Stimulated activated CD4-positive, alpha-beta T cell treated with anti-CD3 and anti-CD28 coated beads, TNF-alpha, amount 100 ng/mL, for 4 hours (primary cell): ENCODE results near the gene PTPRN2.

Experiments
- DNase-seq, 3 experiments: peaks; one replicate each; pipeline ENCODE4 v3.0.0-alpha.2; 2020; ENCODE audit warnings: low read depth in 3 of 3

The PTPRN2 gene

GRCh38 chr7:158576050-158576762 is 11.4 kb downstream of the PTPRN2 start:
- no peak for DNase-seq

- DNase-seq, result no peak
Observed at GRCh38 chr7:158574308-158575036, 13.2 kb downstream of the PTPRN2 start.

GRCh38 chr7:158573310-158573709 is 14.3 kb downstream of the PTPRN2 start:
- no peak for DNase-seq

- DNase-seq, result no peak
Observed at GRCh38 chr7:158572000-158572828, 15.4 kb downstream of the PTPRN2 start.

- DNase-seq, result no peak
Observed at GRCh38 chr7:158570449-158571170, 17.0 kb downstream of the PTPRN2 start.

- DNase-seq, result no peak
Observed at GRCh38 chr7:158569858-158570323, 17.7 kb downstream of the PTPRN2 start.

- no peak for DNase-seq
Observed at GRCh38 chr7:158568974-158569857, 18.4 kb downstream of the PTPRN2 start.

GRCh38 chr7:158567153-158567603 is 20.4 kb downstream of the PTPRN2 start:
- DNase-seq, result no peak

GRCh38 chr7:158564663-158565035 is 23.0 kb downstream of the PTPRN2 start:
- DNase-seq, result no peak

GRCh38 chr7:158563911-158564662 is 23.5 kb downstream of the PTPRN2 start:
- no peak for DNase-seq

- DNase-seq, result no peak
Observed at GRCh38 chr7:158563051-158563450, 24.6 kb downstream of the PTPRN2 start.

GRCh38 chr7:158562517-158562916 is 25.1 kb downstream of the PTPRN2 start:
- DNase-seq, result no peak

- DNase-seq, result no peak
Observed at GRCh38 chr7:158561659-158562058, 26.0 kb downstream of the PTPRN2 start.

GRCh38 chr7:158560386-158560785 is 27.2 kb downstream of the PTPRN2 start:
- no peak for DNase-seq

GRCh38 chr7:158559356-158559755 is 28.3 kb downstream of the PTPRN2 start:
- no peak for DNase-seq

- no peak for DNase-seq
Observed at GRCh38 chr7:158558816-158559215, 28.8 kb downstream of the PTPRN2 start.

- DNase-seq, result no peak
Observed at GRCh38 chr7:158557441-158557755, 30.2 kb downstream of the PTPRN2 start.

- DNase-seq, result no peak
Observed at GRCh38 chr7:158556721-158557440, 30.7 kb downstream of the PTPRN2 start.

GRCh38 chr7:158555034-158555520 is 32.5 kb downstream of the PTPRN2 start:
- DNase-seq, result no peak
